ENCODE measurements around the gene SMS. TPM values are rescaled to one million over a fixed set of nuclear protein-coding genes. Genes with fewer than 3 reads are reported as not detected.
"Not testable (repeated sequence)": the region's sequence is repeated elsewhere in the genome, so short reads cannot be mapped to it uniquely, and the experiment has no call there.

Gene SMS
- total RNA-seq, 2 donors from 2014 or later, result 13.5 to 20.5 TPM

- Histone ChIP-seq H3K4me1 (peaks cover 16% of the 10 kb centered on the region), H3K9me3 (no peaks in the 10 kb centered on the region), H3K27ac (no peak overlapping the region), H3K4me3 (no peak overlapping the region), H3K27me3 (no peaks in the 10 kb centered on the region), H3K36me3 (replicated peaks in 1 of 2; ENCODE audit: insufficient read depth in 1 of 2, low read depth in 2 of 2) (no peaks in the 10 kb centered on the region)
- 47 to 57% methylated on average over 8 of the region's 8 CpGs for WGBS, 2 donors
- DNase-seq, result no peak
- TF ChIP-seq CTCF (IDR thresholded peaks at IDR 0.05) (no peak), POLR2A (IDR thresholded peaks at IDR 0.05) (no peak)
- intact Hi-C loops (cut with DNase I), result no loop called here
- ATAC-seq, result no peak
These were observed 8.5 kb downstream of the SMS start for GRCh38 chrX:21948897-21949578.

- Histone ChIP-seq H3K4me3 (no peak overlapping the region), H3K36me3 (replicated peaks in 1 of 2; ENCODE audit: insufficient read depth in 1 of 2, low read depth in 2 of 2) (no peaks in the 10 kb centered on the region), H3K27ac (no peak overlapping the region), H3K9me3 (no peaks in the 10 kb centered on the region), H3K27me3 (no peaks in the 10 kb centered on the region), H3K4me1 (peaks cover 16% of the 10 kb centered on the region)
- intact Hi-C loops (cut with DNase I), result no loop called here
- WGBS, 2 donors, result 84 to 89% methylated on average over 5 of the region's 5 CpGs
- no peak for ATAC-seq
- no peak for DNase-seq
- no peak for TF ChIP-seq CTCF (IDR thresholded peaks at IDR 0.05)
- TF ChIP-seq POLR2A (IDR thresholded peaks at IDR 0.05), result no peak
These were observed 9.2 kb downstream of the SMS start for GRCh38 chrX:21949689-21950088.

- intact Hi-C loops (cut with DNase I); H3K27me3 ChIP-seq; ATAC-seq; H3K4me3 ChIP-seq; H3K27ac ChIP-seq; H3K36me3 ChIP-seq (replicated peaks in 1 of 2; ENCODE audit: insufficient read depth in 1 of 2, low read depth in 2 of 2); DNase-seq; H3K9me3 ChIP-seq: not testable (repeated sequence)
- WGBS, 2 donors, result 82 to 85% methylated on average over 1 of the region's 1 CpG
- H3K4me1 ChIP-seq, result peaks cover 16% of the 10 kb centered on the region
These were observed 10.0 kb downstream of the SMS start for GRCh38 chrX:21950557-21950956.

GRCh38 chrX:21952624-21953023, 12.1 kb downstream of the SMS start:
- TF ChIP-seq POLR2A (IDR thresholded peaks at IDR 0.05), result no peak
- TF ChIP-seq CTCF (IDR thresholded peaks at IDR 0.05), result no peak
- Histone ChIP-seq H3K9me3 (no peaks in the 10 kb centered on the region), H3K4me3 (no peak overlapping the region), H3K4me1 (peaks cover 9% of the 10 kb centered on the region), H3K36me3 (replicated peaks in 1 of 2; ENCODE audit: insufficient read depth in 1 of 2, low read depth in 2 of 2) (no peaks in the 10 kb centered on the region), H3K27me3 (no peaks in the 10 kb centered on the region), H3K27ac (no peak overlapping the region)
- DNase-seq, result no peak
- ATAC-seq, result no peak
- intact Hi-C loops (cut with DNase I), result no loop called here
- 0 to 74% methylated on average over 1 to 6 of the region's 6 CpGs for WGBS, 2 donors

GRCh38 chrX:21953195-21953830, 12.8 kb downstream of the SMS start:
- H3K36me3 ChIP-seq (replicated peaks in 1 of 2; ENCODE audit: insufficient read depth in 1 of 2, low read depth in 2 of 2); H3K27me3 ChIP-seq; intact Hi-C loops (cut with DNase I); ATAC-seq; H3K27ac ChIP-seq; DNase-seq; H3K4me1 ChIP-seq; H3K4me3 ChIP-seq; H3K9me3 ChIP-seq: not testable (repeated sequence)
- WGBS, 2 donors, result 48 to 58% methylated on average over 6 of the region's 6 CpGs
